ENCODE measurements around the gene ANKRD28.

Gene ANKRD28

DNA sequence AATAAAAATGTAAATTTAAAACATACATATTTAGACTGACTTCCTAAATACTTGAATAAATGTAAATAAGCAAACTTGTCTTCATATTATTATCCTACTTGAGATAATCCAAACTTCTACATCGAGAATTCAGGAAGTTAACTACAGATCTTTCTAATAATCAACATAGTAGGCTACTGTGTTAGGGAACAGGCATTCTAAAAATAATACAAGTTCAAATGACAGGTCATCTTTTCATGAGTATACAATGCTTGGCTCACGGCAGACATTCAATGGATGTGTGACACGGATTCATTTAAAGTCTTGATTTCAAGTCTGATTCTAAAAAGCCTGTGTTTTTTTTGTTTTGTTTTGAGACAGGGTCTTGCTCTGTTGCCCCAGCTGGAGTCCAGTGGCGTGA, 107.5 kb downstream of the ANKRD28 start:
- Histone ChIP-seq H2AFZ (ENCODE audit: low read depth, low read length) (no peak overlapping the region), H3K36me3 (ENCODE audit: insufficient read depth, low read length) (peaks cover 33% of the 10 kb centered on the region), H3K27me3 (ENCODE audit: insufficient read depth, low read length) (no peaks in the 10 kb centered on the region), H3K9me3 (ENCODE audit: low read length) (no peaks in the 10 kb centered on the region), H3K4me3 (ENCODE audit: low read length) (no peak overlapping the region), H3K4me1 (ENCODE audit: insufficient read depth, low read length) (peaks cover 12% of the 10 kb centered on the region)

DNA sequence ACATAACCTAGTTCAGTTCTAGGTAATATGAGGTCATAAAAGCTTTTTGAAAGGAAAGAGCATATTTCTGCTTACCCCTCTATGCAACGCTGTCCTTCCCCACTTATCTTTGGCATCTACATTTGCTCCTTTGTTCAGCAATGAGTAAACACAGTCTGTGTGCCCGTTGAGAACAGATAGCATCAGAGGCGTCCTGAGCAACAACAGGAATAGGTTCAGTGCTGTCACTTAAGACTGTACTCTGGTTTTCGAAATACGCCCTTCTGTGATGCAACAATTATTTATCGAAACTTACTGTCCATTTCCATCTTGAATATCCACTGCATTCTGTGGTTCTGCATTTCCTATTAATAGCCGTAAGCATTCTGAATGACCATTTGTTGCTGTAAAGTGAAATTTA, 111.9 kb downstream of the ANKRD28 start:
- Histone ChIP-seq H3K9me3 (ENCODE audit: low read length) (no peaks in the 10 kb centered on the region), H3K36me3 (ENCODE audit: insufficient read depth, low read length) (peaks cover 37% of the 10 kb centered on the region), H2AFZ (ENCODE audit: low read depth, low read length) (no peak overlapping the region), H3K27me3 (ENCODE audit: insufficient read depth, low read length) (no peaks in the 10 kb centered on the region), H3K4me1 (ENCODE audit: insufficient read depth, low read length) (peaks cover 2% of the 10 kb centered on the region), H3K4me3 (ENCODE audit: low read length) (no peak overlapping the region)

DNA sequence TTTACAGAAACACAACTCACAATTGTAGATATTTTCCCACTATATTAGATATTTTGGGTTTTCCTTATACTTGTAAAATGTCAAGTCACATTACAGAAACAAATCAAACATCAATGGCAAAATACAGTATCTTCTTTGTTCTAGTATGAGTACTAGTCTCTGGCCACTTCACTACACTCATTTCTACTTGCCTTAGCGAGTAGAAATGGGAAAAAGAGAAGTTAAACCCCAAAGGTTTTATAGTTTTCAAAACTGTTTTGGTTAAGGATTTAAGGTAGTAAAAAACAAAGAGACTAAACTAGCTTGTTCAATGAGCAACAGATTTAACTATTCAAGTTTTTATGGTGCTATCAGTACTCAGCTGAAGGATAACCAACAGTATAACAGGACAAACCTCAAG, 114.5 kb downstream of the ANKRD28 start:
- Histone ChIP-seq H2AFZ (ENCODE audit: low read depth, low read length) (no peak overlapping the region), H3K27me3 (ENCODE audit: insufficient read depth, low read length) (no peaks in the 10 kb centered on the region), H3K4me1 (ENCODE audit: insufficient read depth, low read length) (no peaks in the 10 kb centered on the region), H3K36me3 (ENCODE audit: insufficient read depth, low read length) (peaks cover 28% of the 10 kb centered on the region), H3K4me3 (ENCODE audit: low read length) (no peak overlapping the region), H3K9me3 (ENCODE audit: low read length) (no peaks in the 10 kb centered on the region)

DNA sequence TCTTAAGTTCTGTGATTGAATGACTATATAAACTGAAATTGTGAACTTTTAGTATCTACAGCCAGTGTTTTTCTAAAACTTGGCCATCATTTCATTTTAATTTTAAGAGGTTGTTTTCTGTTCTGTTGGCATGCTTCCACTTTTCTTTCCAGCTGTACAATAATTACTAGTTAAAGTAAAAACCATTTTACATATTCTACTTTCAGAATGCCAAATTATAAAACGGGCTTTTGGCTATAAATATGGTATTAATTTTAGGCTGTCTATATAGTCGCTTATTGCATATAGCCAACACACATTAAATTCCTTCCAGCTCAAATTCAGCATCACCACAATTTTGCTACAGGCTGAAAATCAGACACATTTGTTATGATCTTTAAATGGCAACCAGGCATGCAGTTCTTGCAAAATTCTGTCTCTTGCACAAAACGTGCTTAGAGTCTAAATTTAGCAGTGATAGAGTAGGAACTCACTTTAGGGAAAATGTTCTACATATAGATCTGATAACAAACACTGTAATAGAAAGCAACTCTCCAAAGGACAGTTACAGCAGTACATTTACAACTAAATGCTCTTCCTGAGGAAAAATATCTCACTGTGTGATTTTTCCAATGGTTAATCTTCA, 115.1 kb downstream of the ANKRD28 start:
- Histone ChIP-seq H3K4me3 (ENCODE audit: low read length) (no peak overlapping the region), H3K9me3 (ENCODE audit: low read length) (no peaks in the 10 kb centered on the region), H3K27me3 (ENCODE audit: insufficient read depth, low read length) (no peaks in the 10 kb centered on the region), H3K4me1 (ENCODE audit: insufficient read depth, low read length) (no peaks in the 10 kb centered on the region), H3K36me3 (ENCODE audit: insufficient read depth, low read length) (peaks cover 32% of the 10 kb centered on the region), H2AFZ (ENCODE audit: low read depth, low read length) (no peak overlapping the region)

DNA sequence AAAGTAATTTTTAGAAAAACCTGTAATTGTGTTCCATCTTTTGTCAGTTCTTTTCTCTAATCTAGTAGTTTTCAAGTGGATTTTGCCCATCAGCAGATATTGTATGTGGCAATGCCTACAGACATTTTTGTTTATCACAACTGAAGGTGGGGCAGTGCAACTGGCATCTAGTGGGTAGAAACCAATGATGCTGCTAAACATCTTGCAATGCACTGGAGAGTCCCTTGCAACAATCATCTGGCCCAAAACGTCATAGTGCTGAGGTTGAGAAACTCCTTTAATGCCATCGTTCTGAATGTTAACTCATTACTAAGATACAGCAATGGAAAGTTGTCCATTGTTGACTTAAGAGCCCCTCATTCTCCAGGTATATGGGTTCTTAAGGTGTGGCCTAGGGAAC, 116.1 kb downstream of the ANKRD28 start:
- no peaks in the 10 kb centered on the region for H3K27me3 ChIP-seq (ENCODE audit: insufficient read depth, low read length)
- H3K9me3 ChIP-seq (ENCODE audit: low read length), result no peaks in the 10 kb centered on the region
- H3K4me3 ChIP-seq (ENCODE audit: low read length), result no peak overlapping the region
- H3K4me1 ChIP-seq (ENCODE audit: insufficient read depth, low read length), result no peaks in the 10 kb centered on the region
- no peak overlapping the region for H2AFZ ChIP-seq (ENCODE audit: low read depth, low read length)
- H3K36me3 ChIP-seq (ENCODE audit: insufficient read depth, low read length), result peaks cover 42% of the 10 kb centered on the region

DNA sequence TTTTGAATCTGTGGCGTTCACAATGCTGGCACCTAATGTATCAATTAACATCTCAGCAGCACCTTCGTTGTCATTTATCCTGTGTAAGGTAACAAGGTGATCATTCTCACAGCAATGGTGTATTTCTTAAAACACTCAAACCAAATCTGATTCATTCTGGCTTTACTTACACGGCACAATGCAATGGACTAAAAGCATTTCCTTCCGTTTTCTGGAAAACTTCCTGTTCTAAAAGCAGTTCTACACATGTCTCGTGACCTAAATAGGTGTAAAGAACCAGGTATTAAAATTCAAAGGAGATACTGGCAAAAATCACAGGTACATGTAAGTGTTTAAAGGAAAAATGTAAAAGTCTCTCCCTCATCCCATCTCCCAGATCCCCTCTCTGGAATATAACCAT, 118.5 kb downstream of the ANKRD28 start:
- H3K36me3 ChIP-seq (ENCODE audit: insufficient read depth, low read length), result peaks cover 42% of the 10 kb centered on the region
- H3K9me3 ChIP-seq (ENCODE audit: low read length), result no peaks in the 10 kb centered on the region
- H2AFZ ChIP-seq (ENCODE audit: low read depth, low read length), result no peak overlapping the region
- H3K4me1 ChIP-seq (ENCODE audit: insufficient read depth, low read length), result no peaks in the 10 kb centered on the region
- H3K27me3 ChIP-seq (ENCODE audit: insufficient read depth, low read length), result no peaks in the 10 kb centered on the region
- H3K4me3 ChIP-seq (ENCODE audit: low read length), result no peak overlapping the region

DNA sequence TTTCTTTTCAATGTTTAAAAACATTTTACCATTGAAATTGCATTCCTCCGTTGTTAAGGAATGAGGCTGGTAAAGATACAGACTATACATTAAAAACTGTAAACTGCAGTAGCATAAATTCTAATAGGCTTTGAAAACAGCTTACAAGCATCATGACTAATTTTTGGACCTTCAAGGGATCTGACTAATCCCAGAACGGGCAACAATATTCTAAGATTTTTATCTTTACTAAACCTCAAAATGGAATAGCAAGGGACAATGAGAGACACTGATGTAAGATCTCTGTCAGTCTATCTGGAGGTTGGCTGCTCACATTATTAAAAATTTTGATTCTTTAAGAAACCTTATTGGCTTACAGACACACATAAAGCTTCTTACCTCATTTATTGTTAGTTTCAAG, 121.5 kb downstream of the ANKRD28 start:
- Histone ChIP-seq H3K4me3 (ENCODE audit: low read length) (no peak overlapping the region), H3K36me3 (ENCODE audit: insufficient read depth, low read length) (peaks cover 50% of the 10 kb centered on the region), H3K27me3 (ENCODE audit: insufficient read depth, low read length) (no peaks in the 10 kb centered on the region), H2AFZ (ENCODE audit: low read depth, low read length) (no peak overlapping the region), H3K4me1 (ENCODE audit: insufficient read depth, low read length) (no peaks in the 10 kb centered on the region), H3K9me3 (ENCODE audit: low read length) (no peaks in the 10 kb centered on the region)

DNA sequence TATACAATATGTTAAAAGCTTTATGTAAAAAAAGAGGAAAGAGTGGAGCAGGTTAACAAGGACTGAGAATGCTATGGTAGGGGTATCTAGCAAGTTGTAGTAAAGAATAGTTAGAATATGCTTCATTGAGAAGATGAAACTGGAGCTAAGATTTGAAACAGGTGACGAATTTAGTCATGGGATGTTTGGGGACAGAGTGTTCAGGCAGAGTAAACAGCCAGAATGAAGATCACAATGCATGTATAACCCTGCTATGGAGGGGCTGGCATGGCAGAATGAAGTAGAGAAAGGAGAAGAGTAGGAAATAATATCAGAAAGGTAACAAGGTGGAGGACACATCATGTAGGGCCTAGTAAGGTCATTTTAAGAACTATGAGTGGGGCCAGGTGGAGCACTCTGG, 124.2 kb downstream of the ANKRD28 start:
- Histone ChIP-seq H3K4me3 (ENCODE audit: low read length) (no peak overlapping the region), H3K9me3 (ENCODE audit: low read length) (no peaks in the 10 kb centered on the region), H3K36me3 (ENCODE audit: insufficient read depth, low read length) (peaks cover 57% of the 10 kb centered on the region), H3K4me1 (ENCODE audit: insufficient read depth, low read length) (no peaks in the 10 kb centered on the region), H2AFZ (ENCODE audit: low read depth, low read length) (no peak overlapping the region), H3K27me3 (ENCODE audit: insufficient read depth, low read length) (no peaks in the 10 kb centered on the region)

DNA sequence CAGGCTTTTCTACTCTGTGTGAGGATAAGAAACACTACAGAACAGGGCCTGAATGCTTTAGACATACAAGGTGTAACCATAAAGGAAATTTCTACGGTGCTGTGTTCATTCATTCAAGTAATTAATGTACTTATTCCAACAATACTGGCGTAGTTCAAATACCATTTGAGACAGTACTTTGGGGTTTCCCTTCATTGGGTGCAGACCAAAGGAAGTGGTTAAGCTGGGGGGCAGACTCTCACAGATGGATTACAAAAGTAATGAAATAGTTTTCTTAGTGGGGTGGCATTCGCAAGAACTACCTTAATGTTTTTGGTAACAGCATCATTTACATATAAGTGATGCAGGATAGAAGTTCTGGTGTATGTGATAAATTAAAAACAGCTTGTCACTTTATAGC, 130.3 kb downstream of the ANKRD28 start:
- Histone ChIP-seq H3K9me3 (ENCODE audit: low read length) (no peaks in the 10 kb centered on the region), H3K27me3 (ENCODE audit: insufficient read depth, low read length) (no peaks in the 10 kb centered on the region), H3K36me3 (ENCODE audit: insufficient read depth, low read length) (peaks cover 26% of the 10 kb centered on the region), H2AFZ (ENCODE audit: low read depth, low read length) (no peak overlapping the region), H3K4me1 (ENCODE audit: insufficient read depth, low read length) (peaks cover 9% of the 10 kb centered on the region), H3K4me3 (ENCODE audit: low read length) (no peak overlapping the region)

DNA sequence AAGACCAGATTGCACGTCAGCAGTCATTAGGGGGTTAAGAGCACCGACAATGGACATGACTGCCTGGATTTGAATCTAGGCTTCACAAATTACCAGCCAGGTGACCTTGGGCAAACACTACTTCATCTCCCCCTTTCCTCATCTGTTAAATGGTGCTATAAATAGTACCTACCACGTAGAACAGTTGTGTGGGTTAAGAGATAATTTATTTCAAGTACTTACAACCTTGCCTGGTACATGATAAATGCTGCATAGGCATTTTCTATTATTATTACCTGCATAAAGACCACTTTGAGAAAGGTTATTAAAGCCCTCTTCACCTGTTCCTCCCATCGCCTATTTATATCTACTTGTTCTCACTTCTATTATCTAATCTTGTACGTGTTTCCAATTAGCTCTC, 131.5 kb downstream of the ANKRD28 start:
- Histone ChIP-seq H2AFZ (ENCODE audit: low read depth, low read length) (no peak overlapping the region), H3K4me1 (ENCODE audit: insufficient read depth, low read length) (peaks cover 9% of the 10 kb centered on the region), H3K4me3 (ENCODE audit: low read length) (no peak overlapping the region), H3K27me3 (ENCODE audit: insufficient read depth, low read length) (no peaks in the 10 kb centered on the region), H3K36me3 (ENCODE audit: insufficient read depth, low read length) (peaks cover 23% of the 10 kb centered on the region), H3K9me3 (ENCODE audit: low read length) (no peaks in the 10 kb centered on the region)

DNA sequence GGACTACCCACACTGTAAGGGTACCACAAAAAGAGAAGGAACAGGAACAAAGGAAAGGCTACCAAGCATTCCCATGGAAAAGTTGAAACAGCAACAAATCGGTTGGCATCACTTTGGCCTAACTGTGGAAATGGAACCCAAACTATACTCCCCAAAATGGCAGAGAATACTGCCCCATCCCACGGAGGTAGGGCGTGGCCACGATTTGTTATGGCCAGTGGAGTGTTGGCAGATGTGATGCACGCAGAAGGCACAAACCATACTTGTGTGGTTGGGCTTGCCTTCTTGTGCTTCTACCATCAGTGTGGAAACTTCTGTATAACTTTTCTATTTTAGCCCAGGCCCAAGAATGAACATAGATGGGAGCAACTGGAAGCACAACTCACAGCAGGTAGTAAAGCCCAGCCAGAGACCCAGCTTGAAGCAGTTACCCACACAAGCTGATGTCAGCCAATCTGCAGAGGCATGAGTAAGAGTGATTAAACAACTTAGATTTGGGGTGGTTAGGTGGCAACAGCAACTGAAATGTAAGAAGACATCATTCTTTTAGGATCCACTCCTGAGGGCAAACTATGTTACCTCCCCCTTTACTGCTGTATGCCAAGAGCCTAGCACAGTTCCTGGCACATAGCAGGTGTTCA, 132.1 kb downstream of the ANKRD28 start:
- no peaks in the 10 kb centered on the region for H3K27me3 ChIP-seq (ENCODE audit: insufficient read depth, low read length)
- H2AFZ ChIP-seq (ENCODE audit: low read depth, low read length), result no peak overlapping the region
- H3K4me3 ChIP-seq (ENCODE audit: low read length), result no peak overlapping the region
- no peaks in the 10 kb centered on the region for H3K9me3 ChIP-seq (ENCODE audit: low read length)
- peaks cover 9% of the 10 kb centered on the region for H3K4me1 ChIP-seq (ENCODE audit: insufficient read depth, low read length)
- H3K36me3 ChIP-seq (ENCODE audit: insufficient read depth, low read length), result peaks cover 16% of the 10 kb centered on the region

DNA sequence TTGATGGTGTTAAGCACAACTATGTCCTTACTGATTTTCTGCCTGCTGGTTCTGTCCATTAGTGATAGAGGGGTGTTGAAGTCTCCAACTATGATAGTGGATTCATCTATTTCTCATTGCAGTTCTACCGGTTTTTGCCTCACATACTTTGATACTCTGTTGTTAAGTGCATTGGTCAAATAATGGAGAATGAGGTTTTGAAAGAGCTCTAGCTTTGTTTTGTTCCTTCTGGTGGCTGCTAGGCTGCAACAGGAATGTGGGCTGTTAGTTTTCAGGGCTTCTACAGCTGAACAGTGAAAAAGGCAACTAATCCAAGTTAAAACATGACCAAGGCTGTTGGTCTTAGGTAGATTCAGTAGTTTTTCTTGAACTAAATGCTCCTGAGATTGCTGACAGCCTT, 133.6 kb downstream of the ANKRD28 start:
- H3K36me3 ChIP-seq (ENCODE audit: insufficient read depth, low read length), result peaks cover 9% of the 10 kb centered on the region
- H3K27me3 ChIP-seq (ENCODE audit: insufficient read depth, low read length), result no peaks in the 10 kb centered on the region
- peaks cover 9% of the 10 kb centered on the region for H3K4me1 ChIP-seq (ENCODE audit: insufficient read depth, low read length)
- H2AFZ ChIP-seq (ENCODE audit: low read depth, low read length), result no peak overlapping the region
- no peaks in the 10 kb centered on the region for H3K9me3 ChIP-seq (ENCODE audit: low read length)
- no peak overlapping the region for H3K4me3 ChIP-seq (ENCODE audit: low read length)

DNA sequence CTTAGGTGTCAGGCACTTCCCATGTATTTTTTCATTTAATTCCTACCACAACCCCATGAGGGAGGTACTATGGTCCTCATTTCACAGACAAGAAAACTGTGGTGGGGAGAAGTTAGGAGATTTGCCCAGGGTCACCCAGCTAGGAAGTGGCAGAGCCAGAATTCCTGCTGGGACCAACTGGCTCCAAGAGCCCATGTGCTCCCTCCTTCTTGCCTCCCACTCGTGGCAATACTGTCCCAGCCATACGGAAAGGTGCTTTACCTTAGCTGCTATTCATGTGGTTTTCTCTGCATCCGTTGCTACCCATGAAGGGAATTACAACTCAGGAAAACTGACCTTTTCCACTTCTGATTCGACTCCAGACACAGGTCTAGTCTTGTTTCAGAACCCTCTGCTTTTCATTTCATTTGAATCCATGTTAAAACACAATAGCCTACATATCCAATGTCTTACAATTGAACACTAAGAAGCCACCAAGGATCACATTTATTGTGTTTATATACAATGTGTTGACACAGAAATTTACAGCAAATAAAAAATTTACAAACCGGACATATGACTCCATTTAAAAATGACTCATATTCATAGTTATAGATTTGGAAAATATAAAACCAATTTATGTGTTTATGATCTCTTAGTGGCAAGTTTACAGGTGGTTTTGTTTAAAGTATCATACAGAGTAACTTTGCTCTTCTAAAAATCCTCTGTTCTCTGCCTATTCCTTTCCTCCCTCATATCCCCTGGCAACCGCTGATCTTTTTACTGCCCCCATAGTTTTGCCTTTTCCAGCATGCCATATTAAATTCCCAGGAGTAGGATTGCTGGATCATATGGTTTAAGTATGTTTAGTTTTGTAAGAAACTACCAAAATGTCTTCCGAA, 137.5 kb downstream of the ANKRD28 start:
- no peaks in the 10 kb centered on the region for H3K36me3 ChIP-seq (ENCODE audit: insufficient read depth, low read length)
- H2AFZ ChIP-seq (ENCODE audit: low read depth, low read length), result no peak overlapping the region

More for the DNA sequence above, 137.5 kb downstream of the ANKRD28 start:
- Histone ChIP-seq H3K9me3 (ENCODE audit: low read length) (peaks cover 2% of the 10 kb centered on the region), H3K4me1 (ENCODE audit: insufficient read depth, low read length) (peaks cover 9% of the 10 kb centered on the region), H3K4me3 (ENCODE audit: low read length) (no peak overlapping the region), H3K27me3 (ENCODE audit: insufficient read depth, low read length) (no peaks in the 10 kb centered on the region)

Measured in neuron (in vitro differentiated cells).